HEK293 (cell line): ENCODE measurements around the gene SERP1.

Experiments used
- CTCF ChIA-PET: fragments of 350-600 bp; formaldehyde crosslinking; extraction: SDS; loops from one replicate; lab custom pipeline; 2021; ENCODE audit warnings: antibody characterized with exemption; lab: Yijun Ruan, JAX
- POLR2A ChIA-PET: fragments of 300-600 bp; formaldehyde crosslinking; extraction: SDS; loops from one replicate; lab custom pipeline; 2020; ENCODE audit warnings: antibody characterized with exemption, inconsistent platforms; lab: Yijun Ruan, JAX
- H3K27ac ChIP-seq: fragments of 200-500 bp; sonication (Bioruptor generic); 2 replicates; pipeline ENCODE4 v1.5.1; 2014; ENCODE audit warnings: low read depth, low read length, control low read depth, inconsistent platforms; ENCODE audit errors: extremely low read depth
- H3K36me3 ChIP-seq, 2 experiments: fragments of 200-500 bp in 1 of 2; sonication (Bioruptor generic) in 1 of 2; 1 replicate in 1 of 2; 2 replicates in 1 of 2; pipeline ENCODE4 v1.5.1; 2014 to 2017; ENCODE audit warnings: inconsistent platforms in 2 of 2, low read length in 2 of 2; ENCODE audit not compliant: control insufficient read depth in 2 of 2, insufficient read depth in 1 of 2
- H3K4me1 ChIP-seq: fragments of 200-500 bp; sonication (Bioruptor generic); 2 replicates; pipeline ENCODE4 v1.5.1; 2014; ENCODE audit warnings: mild to moderate bottlenecking, low read length, inconsistent platforms; ENCODE audit not compliant: control insufficient read depth, insufficient read depth
- H3K4me3 ChIP-seq: 2 replicates; pipeline ENCODE4 v1.5.1; 2011; ENCODE audit warnings: low read depth, mild to moderate bottlenecking, control low read depth, low read length, moderate library complexity
- H3K9me3 ChIP-seq: fragments of 200-500 bp; sonication (Bioruptor generic); 2 replicates; pipeline ENCODE4 v1.5.1; 2014; ENCODE audit warnings: low read depth, low read length, inconsistent platforms; ENCODE audit not compliant: control insufficient read depth, insufficient read depth
- BCL11A ChIP-seq: fragments of 450-650 bp; formaldehyde crosslinking; IDR thresholded peaks from 2 replicates; pipeline ENCODE4 v1.5.1; 2016; ENCODE audit warnings: low read depth, missing biosample characterization, missing genetic modification characterization
- GLI2 ChIP-seq: fragments of 450-650 bp; formaldehyde crosslinking; IDR thresholded peaks from 2 replicates; pipeline ENCODE4; 2017; ENCODE audit warnings: missing biosample characterization, missing genetic modification characterization, low read depth, borderline replicate concordance
- HOXD13 ChIP-seq: sonication (generic); formaldehyde crosslinking; IDR thresholded peaks from 2 replicates; pipeline ENCODE4 v1.8.0; 2022; ENCODE audit warnings: missing genetic modification reagents, borderline replicate concordance
- IKZF3 ChIP-seq: fragments of 450-650 bp; IDR thresholded peaks from 2 replicates; pipeline ENCODE4 v1.5.0; 2018; ENCODE audit warnings: missing biosample characterization, mild to moderate bottlenecking, missing genetic modification characterization, moderate library complexity
- MEIS1 ChIP-seq: sonication (generic); formaldehyde crosslinking; IDR thresholded peaks from 2 replicates; pipeline ENCODE4 v1.8.1; 2022; ENCODE audit warnings: missing genetic modification reagents, mild to moderate bottlenecking, borderline replicate concordance
- OVOL3 ChIP-seq: fragments of 450-650 bp; formaldehyde crosslinking; IDR thresholded peaks from 2 replicates; pipeline ENCODE4 v1.5.1; 2016; ENCODE audit warnings: missing biosample characterization, missing genetic modification characterization
- PRDM2 ChIP-seq: fragments of 450-650 bp; formaldehyde crosslinking; IDR thresholded peaks from 2 replicates; pipeline ENCODE4 v1.5.1; 2016; ENCODE audit warnings: missing biosample characterization, missing genetic modification characterization, borderline replicate concordance
- SP2 ChIP-seq: fragments of 450-650 bp; formaldehyde crosslinking; IDR thresholded peaks from 2 replicates; pipeline ENCODE4 v1.5.1; 2016; ENCODE audit warnings: missing biosample characterization, missing genetic modification characterization
- ZBTB6 ChIP-seq: fragments of 450-650 bp; formaldehyde crosslinking; IDR thresholded peaks from 2 replicates; pipeline ENCODE4 v1.5.1; 2017; ENCODE audit warnings: missing biosample characterization, missing genetic modification characterization
- ZNF140 ChIP-seq: fragments of 450-650 bp; formaldehyde crosslinking; IDR thresholded peaks from 2 replicates; pipeline ENCODE4 v1.5.1; 2016; ENCODE audit warnings: missing biosample characterization, missing genetic modification characterization
- ZNF16 ChIP-seq: fragments of 450-650 bp; formaldehyde crosslinking; IDR thresholded peaks from 2 replicates; pipeline ENCODE4 v1.5.1; 2016; ENCODE audit warnings: low read depth, missing biosample characterization, missing genetic modification characterization
- ZNF23 ChIP-seq: fragments of 450-650 bp; formaldehyde crosslinking; IDR thresholded peaks from 2 replicates; pipeline ENCODE4 v1.5.1; 2016; ENCODE audit warnings: missing biosample characterization, missing genetic modification characterization, borderline replicate concordance
- ZNF350 ChIP-seq: fragments of 450-650 bp; formaldehyde crosslinking; IDR thresholded peaks from 2 replicates; pipeline ENCODE4 v1.5.0; 2017; ENCODE audit warnings: missing biosample characterization, mild to moderate bottlenecking, missing genetic modification characterization
- ZNF362 ChIP-seq: fragments of 450-650 bp; formaldehyde crosslinking; IDR thresholded peaks from 2 replicates; pipeline ENCODE4 v1.5.1; 2016; ENCODE audit warnings: missing biosample characterization, missing genetic modification characterization
- ZNF398 ChIP-seq: fragments of 450-650 bp; formaldehyde crosslinking; IDR thresholded peaks from 2 replicates; pipeline ENCODE4 v1.5.1; 2017; ENCODE audit warnings: missing biosample characterization, missing genetic modification characterization
- ZNF433 ChIP-seq: fragments of 450-650 bp; formaldehyde crosslinking; IDR thresholded peaks from 2 replicates; pipeline ENCODE4 v1.5.1; 2016; ENCODE audit warnings: missing biosample characterization, missing genetic modification characterization, low read depth
- ZNF645 ChIP-seq: fragments of 450-650 bp; formaldehyde crosslinking; IDR thresholded peaks from 2 replicates; pipeline ENCODE4; 2016; ENCODE audit warnings: missing biosample characterization, missing genetic modification characterization
- ZNF677 ChIP-seq: fragments of 450-650 bp; IDR thresholded peaks from 2 replicates; pipeline ENCODE4 v1.5.0; 2018; ENCODE audit warnings: missing biosample characterization, mild to moderate bottlenecking, missing genetic modification characterization, moderate library complexity
- ZNF747 ChIP-seq: fragments of 450-650 bp; formaldehyde crosslinking; IDR thresholded peaks from 2 replicates; pipeline ENCODE4 v1.5.1; 2016; ENCODE audit warnings: missing biosample characterization, missing genetic modification characterization
- ZNF792 ChIP-seq: fragments of 450-650 bp; formaldehyde crosslinking; IDR thresholded peaks from 2 replicates; pipeline ENCODE4 v1.5.1; 2016; ENCODE audit warnings: missing biosample characterization, missing genetic modification characterization
- ZSCAN30 ChIP-seq: fragments of 450-650 bp; IDR thresholded peaks from 2 replicates; pipeline ENCODE4 v1.5.1; 2018; ENCODE audit warnings: missing biosample characterization, mild to moderate bottlenecking, missing genetic modification characterization, moderate library complexity

SERP1 gene

GRCh38 chr3:150515210-150515609 is 31.1 kb downstream of the SERP1 start:
- CTCF ChIA-PET = no interaction called here
- H3K9me3 ChIP-seq = no peaks in the 10 kb centered on the region
- H3K4me3 ChIP-seq = no peak overlapping the region
- no peak overlapping the region for H3K27ac ChIP-seq
- POLR2A ChIA-PET = no interaction called here
- no peaks in the 10 kb centered on the region for H3K36me3 ChIP-seq
- TF ChIP-seq HOXD13 (CRISPR knock-in tag) (no peak), ZNF398 (tag by site-specific recombination) (no peak), ZBTB6 (tag by site-specific recombination) (0 out of 2 replicates have a peak, but pooled peaks have one; percentile 14)
- H3K4me1 ChIP-seq = no peaks in the 10 kb centered on the region

GRCh38 chr3:150511122-150511821 is 35.0 kb downstream of the SERP1 start:
- ChIA-PET CTCF (no interaction called here), POLR2A (no interaction called here)
- no peak overlapping the region for H3K4me3 ChIP-seq
- no peak for TF ChIP-seq ZNF140 (tag by site-specific recombination)
- TF ChIP-seq BCL11A (tag by site-specific recombination) = no peak
- no peak for TF ChIP-seq ZNF433
- no peak for TF ChIP-seq ZNF23
- TF ChIP-seq ZNF677 (tag by site-specific recombination) = no peak
- no peak for TF ChIP-seq OVOL3
- TF ChIP-seq ZNF645 = no peak
- TF ChIP-seq MEIS1 (CRISPR knock-in tag) = no peak
- TF ChIP-seq GLI2 = no peak
- no peak for TF ChIP-seq ZNF362 (tag by site-specific recombination)
- TF ChIP-seq IKZF3 (tag by site-specific recombination) = no peak
- no peak for TF ChIP-seq ZNF350 (tag by site-specific recombination)
- no peaks in the 10 kb centered on the region for H3K9me3 ChIP-seq
- H3K27ac ChIP-seq = no peak overlapping the region
- no peaks in the 10 kb centered on the region for H3K4me1 ChIP-seq
- H3K36me3 ChIP-seq = no peaks in the 10 kb centered on the region

GRCh38 chr3:150509780-150510179 is 36.5 kb downstream of the SERP1 start:
- Histone ChIP-seq H3K4me1 (no peaks in the 10 kb centered on the region), H3K27ac (no peak overlapping the region), H3K36me3 (no peaks in the 10 kb centered on the region), H3K9me3 (no peaks in the 10 kb centered on the region), H3K4me3 (no peak overlapping the region)
- ChIA-PET CTCF (interaction anchor here (0.6 kb wide), 1 partner anchor 187 kb away, joined by 3 read pairs; no protein-coding TSS in a partner anchor), POLR2A (no interaction called here)
- TF ChIP-seq SP2 (tag by site-specific recombination) = no peak
- TF ChIP-seq ZNF747 = no peak
- TF ChIP-seq ZNF792 (tag by site-specific recombination) = no peak
- TF ChIP-seq ZSCAN30 = no peak
- TF ChIP-seq PRDM2 (tag by site-specific recombination) = no peak
- no peak for TF ChIP-seq ZNF16 (tag by site-specific recombination)
